ENCODE data around the gene ODAD4. TPM values are rescaled to one million over a fixed set of nuclear protein-coding genes. Genes with fewer than 3 reads are reported as not detected.

The ODAD4 gene
- total and polyA plus RNA-seq, 2 of the 8 experiments (the other 6 are each of a cell fraction or from before 2014, with no cell fraction given) = 0.48 to 1.3 TPM

GRCh38 chr17:41982026-41982760, 51.8 kb downstream of the ODAD4 start (continued):
- no peak for TF ChIP-seq RAD21 (IDR thresholded peaks at IDR 0.05 in 1 of 2, conservative IDR thresholded peaks at IDR 0.05 in 1 of 2; ENCODE audit: low read depth in 2 of 2, low read length in 2 of 2)
- TF ChIP-seq FOSL1 (IDR thresholded peaks at IDR 0.05; ENCODE audit: insufficient read depth, low read depth, low read length) = no peak
- TF ChIP-seq CEBPB (IDR thresholded peaks at IDR 0.05; ENCODE audit: low read depth, low read length) = no peak
- no peak for TF ChIP-seq PHF8 (conservative IDR thresholded peaks at IDR 0.05; ENCODE audit: low read depth, low read length)
- TF ChIP-seq POLR2AphosphoS5 (IDR thresholded peaks at IDR 0.05; ENCODE audit: low read depth, low read length) = no peak

All from H1 (cell line).